ENCODE results near the gene POC1B. TPM values are rescaled to one million over a fixed set of nuclear protein-coding genes. Genes with fewer than 3 reads are reported as not detected.

POC1B gene
- total RNA-seq, 1 experiment from 2014 or later: 17.8 TPM

DNA sequence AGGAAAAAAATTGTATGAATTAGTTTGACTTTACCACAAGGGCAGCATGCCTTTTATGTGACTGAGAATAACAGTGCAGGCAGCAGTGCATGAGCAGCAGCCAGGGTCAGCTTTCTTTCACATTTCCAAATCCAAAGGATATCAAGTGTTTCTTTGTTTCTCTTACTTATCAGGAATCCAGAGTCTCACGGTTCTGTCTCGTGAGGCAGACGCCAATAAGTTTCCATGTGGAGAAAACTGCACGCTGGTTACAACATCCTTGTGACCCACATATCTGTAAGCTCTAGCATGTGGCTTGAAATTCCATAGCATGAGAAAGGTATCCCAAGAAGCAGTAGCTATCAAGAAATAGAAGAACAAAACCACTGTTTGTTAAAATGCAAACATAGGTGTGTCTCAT, 28.8 kb downstream of the POC1B start:
- no peak for ATAC-seq
- ChIA-PET CTCF (no interaction called here), POLR2A (no interaction called here)
- Mint-ChIP-seq H3K36me3 (peaks cover 5% of the 10 kb centered on the region), H3K27ac (no peak overlapping the region), H3K27me3 (ENCODE audit: low read depth) (no peaks in the 10 kb centered on the region), H3K4me3 (no peak overlapping the region), H3K9me3 (peaks cover under 1% of the 10 kb centered on the region), H3K4me1 (peaks cover 6% of the 10 kb centered on the region; the same call in 1 of the 2 replicates)
- no peak for TF ChIP-seq IRF2 (CRISPR knock-in tag; IDR thresholded peaks at IDR 0.05; ENCODE audit: borderline replicate concordance, low read depth)
- TF ChIP-seq, protein P1, sequence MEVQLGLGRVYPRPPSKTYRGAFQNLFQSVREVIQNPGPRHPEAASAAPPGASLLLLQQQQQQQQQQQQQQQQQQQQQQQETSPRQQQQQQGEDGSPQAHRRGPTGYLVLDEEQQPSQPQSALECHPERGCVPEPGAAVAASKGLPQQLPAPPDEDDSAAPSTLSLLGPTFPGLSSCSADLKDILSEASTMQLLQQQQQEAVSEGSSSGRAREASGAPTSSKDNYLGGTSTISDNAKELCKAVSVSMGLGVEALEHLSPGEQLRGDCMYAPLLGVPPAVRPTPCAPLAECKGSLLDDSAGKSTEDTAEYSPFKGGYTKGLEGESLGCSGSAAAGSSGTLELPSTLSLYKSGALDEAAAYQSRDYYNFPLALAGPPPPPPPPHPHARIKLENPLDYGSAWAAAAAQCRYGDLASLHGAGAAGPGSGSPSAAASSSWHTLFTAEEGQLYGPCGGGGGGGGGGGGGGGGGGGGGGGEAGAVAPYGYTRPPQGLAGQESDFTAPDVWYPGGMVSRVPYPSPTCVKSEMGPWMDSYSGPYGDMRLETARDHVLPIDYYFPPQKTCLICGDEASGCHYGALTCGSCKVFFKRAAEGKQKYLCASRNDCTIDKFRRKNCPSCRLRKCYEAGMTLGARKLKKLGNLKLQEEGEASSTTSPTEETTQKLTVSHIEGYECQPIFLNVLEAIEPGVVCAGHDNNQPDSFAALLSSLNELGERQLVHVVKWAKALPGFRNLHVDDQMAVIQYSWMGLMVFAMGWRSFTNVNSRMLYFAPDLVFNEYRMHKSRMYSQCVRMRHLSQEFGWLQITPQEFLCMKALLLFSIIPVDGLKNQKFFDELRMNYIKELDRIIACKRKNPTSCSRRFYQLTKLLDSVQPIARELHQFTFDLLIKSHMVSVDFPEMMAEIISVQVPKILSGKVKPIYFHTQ (CRISPR knock-in tag; IDR thresholded peaks at IDR 0.05): no peak
- TF ChIP-seq, protein P2, sequence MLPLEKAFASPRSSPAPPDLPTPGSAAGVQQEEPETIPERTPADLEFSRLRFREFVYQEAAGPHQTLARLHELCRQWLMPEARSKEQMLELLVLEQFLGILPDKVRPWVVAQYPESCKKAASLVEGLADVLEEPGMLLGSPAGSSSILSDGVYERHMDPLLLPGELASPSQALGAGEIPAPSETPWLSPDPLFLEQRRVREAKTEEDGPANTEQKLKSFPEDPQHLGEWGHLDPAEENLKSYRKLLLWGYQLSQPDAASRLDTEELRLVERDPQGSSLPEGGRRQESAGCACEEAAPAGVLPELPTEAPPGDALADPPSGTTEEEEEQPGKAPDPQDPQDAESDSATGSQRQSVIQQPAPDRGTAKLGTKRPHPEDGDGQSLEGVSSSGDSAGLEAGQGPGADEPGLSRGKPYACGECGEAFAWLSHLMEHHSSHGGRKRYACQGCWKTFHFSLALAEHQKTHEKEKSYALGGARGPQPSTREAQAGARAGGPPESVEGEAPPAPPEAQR (CRISPR knock-in tag; IDR thresholded peaks at IDR 0.05): no peak
- DNase-seq (ENCODE audit: low spot score): no peak

DNA sequence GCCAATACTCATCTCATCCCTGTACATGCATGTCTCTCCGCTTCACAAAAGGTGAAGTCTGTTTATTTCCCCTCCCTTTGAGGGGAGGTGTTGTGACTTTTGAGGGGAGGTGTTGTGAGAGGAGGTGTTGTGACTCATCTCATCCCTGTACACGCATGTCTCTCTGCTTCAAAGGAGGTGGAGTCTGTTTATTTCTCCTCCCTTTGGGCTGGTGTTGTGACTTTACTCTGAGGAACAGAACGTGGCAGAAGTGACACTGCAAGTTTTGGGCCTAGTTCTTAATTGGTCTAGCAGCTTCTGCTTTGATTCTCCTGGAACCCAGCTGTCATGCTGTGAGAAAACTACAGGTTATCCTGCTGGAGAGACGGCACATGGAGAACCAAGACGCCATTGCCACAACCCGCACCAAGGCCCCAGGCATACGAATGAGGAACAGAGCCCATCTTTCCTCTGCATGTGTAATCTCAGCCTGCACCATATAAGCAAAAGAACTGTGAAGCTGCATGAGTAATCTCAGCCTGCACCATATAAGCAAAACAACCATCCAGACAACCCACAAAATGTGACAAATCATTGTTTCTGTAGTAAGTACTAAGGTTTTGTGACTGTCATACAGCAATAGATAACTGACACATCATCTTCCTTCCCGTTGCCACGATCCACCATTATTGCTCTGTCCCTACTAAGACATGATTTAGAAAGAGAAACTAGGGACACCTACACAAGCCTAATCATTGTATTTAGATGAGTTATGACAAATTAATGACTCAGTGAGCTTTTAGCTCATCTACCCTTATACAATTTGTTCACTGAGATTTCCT, 31.2 kb downstream of the POC1B start:
- H3K27me3 Mint-ChIP-seq (ENCODE audit: low read depth): no peaks in the 10 kb centered on the region
- H3K4me3 Mint-ChIP-seq: no peak overlapping the region
- no peaks in the 10 kb centered on the region for H3K9me3 Mint-ChIP-seq
- peaks cover 6% of the 10 kb centered on the region; the same call in 1 of the 2 replicates for H3K4me1 Mint-ChIP-seq
- no peak overlapping the region for H3K27ac Mint-ChIP-seq
- TF ChIP-seq NFE2L1 (CRISPR knock-in tag; IDR thresholded peaks at IDR 0.05) (no peak), ZNF671 (CRISPR knock-in tag; IDR thresholded peaks at IDR 0.05) (no peak), RORB (CRISPR knock-in tag; IDR thresholded peaks at IDR 0.05) (no peak), ZNF423 (CRISPR knock-in tag; IDR thresholded peaks at IDR 0.05) (no peak), SP1 (CRISPR knock-in tag; conservative IDR thresholded peaks at IDR 0.05) (no peak), ZNF396 (CRISPR knock-in tag; IDR thresholded peaks at IDR 0.05; ENCODE audit: borderline replicate concordance) (no peak), EMX1 (CRISPR knock-in tag; IDR thresholded peaks at IDR 0.05) (no peak), STAT6 (CRISPR knock-in tag; conservative IDR thresholded peaks at IDR 0.05; ENCODE audit: low read depth) (no peak), ZNF138 (CRISPR knock-in tag; conservative IDR thresholded peaks at IDR 0.05) (no peak)
- TF ChIP-seq, protein P3, sequence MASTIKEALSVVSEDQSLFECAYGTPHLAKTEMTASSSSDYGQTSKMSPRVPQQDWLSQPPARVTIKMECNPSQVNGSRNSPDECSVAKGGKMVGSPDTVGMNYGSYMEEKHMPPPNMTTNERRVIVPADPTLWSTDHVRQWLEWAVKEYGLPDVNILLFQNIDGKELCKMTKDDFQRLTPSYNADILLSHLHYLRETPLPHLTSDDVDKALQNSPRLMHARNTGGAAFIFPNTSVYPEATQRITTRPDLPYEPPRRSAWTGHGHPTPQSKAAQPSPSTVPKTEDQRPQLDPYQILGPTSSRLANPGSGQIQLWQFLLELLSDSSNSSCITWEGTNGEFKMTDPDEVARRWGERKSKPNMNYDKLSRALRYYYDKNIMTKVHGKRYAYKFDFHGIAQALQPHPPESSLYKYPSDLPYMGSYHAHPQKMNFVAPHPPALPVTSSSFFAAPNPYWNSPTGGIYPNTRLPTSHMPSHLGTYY (CRISPR knock-in tag; IDR thresholded peaks at IDR 0.05): no peak
- TF ChIP-seq, protein P4, sequence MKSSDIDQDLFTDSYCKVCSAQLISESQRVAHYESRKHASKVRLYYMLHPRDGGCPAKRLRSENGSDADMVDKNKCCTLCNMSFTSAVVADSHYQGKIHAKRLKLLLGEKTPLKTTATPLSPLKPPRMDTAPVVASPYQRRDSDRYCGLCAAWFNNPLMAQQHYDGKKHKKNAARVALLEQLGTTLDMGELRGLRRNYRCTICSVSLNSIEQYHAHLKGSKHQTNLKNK (CRISPR knock-in tag; IDR thresholded peaks at IDR 0.05): no peak
- TF ChIP-seq, protein P5, sequence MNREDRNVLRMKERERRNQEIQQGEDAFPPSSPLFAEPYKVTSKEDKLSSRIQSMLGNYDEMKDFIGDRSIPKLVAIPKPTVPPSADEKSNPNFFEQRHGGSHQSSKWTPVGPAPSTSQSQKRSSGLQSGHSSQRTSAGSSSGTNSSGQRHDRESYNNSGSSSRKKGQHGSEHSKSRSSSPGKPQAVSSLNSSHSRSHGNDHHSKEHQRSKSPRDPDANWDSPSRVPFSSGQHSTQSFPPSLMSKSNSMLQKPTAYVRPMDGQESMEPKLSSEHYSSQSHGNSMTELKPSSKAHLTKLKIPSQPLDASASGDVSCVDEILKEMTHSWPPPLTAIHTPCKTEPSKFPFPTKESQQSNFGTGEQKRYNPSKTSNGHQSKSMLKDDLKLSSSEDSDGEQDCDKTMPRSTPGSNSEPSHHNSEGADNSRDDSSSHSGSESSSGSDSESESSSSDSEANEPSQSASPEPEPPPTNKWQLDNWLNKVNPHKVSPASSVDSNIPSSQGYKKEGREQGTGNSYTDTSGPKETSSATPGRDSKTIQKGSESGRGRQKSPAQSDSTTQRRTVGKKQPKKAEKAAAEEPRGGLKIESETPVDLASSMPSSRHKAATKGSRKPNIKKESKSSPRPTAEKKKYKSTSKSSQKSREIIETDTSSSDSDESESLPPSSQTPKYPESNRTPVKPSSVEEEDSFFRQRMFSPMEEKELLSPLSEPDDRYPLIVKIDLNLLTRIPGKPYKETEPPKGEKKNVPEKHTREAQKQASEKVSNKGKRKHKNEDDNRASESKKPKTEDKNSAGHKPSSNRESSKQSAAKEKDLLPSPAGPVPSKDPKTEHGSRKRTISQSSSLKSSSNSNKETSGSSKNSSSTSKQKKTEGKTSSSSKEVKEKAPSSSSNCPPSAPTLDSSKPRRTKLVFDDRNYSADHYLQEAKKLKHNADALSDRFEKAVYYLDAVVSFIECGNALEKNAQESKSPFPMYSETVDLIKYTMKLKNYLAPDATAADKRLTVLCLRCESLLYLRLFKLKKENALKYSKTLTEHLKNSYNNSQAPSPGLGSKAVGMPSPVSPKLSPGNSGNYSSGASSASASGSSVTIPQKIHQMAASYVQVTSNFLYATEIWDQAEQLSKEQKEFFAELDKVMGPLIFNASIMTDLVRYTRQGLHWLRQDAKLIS (CRISPR knock-in tag; IDR thresholded peaks at IDR 0.05; ENCODE audit: borderline replicate concordance): no peak
- ATAC-seq (no peak), DNase-seq (ENCODE audit: low spot score) (no peak)
- ChIA-PET CTCF (interaction anchor here (0.6 kb wide), 1 partner anchor 90 kb away, joined by 3 read pairs; no protein-coding TSS in a partner anchor), POLR2A (no interaction called here)
- peaks cover 5% of the 10 kb centered on the region for H3K36me3 Mint-ChIP-seq

Data from WTC11 (cell line).